GM18861 (cell line): Measurements from ENCODE around the gene FAM200C.
"Not testable (repeated sequence)": the region's sequence is repeated elsewhere in the genome, so short reads cannot be mapped to it uniquely, and the experiment has no call there.

Experiments used
- ATAC-seq: cut with Tn5 transposase; IDR thresholded peaks from one replicate; pipeline ENCODE4 v1.9.1; 2021; ENCODE audit not compliant: unreplicated experiment

Gene FAM200C

GRCh38 chr5:160399402-160400353 lies at the start of gene FAM200C:
Gene FAM200C (minus strand): TSS chr5:160400054. CDS start chr5:160395490, 4,564 bp downstream.
- peak; percentile 77 for ATAC-seq

- ATAC-seq = no peak
Measured at GRCh38 chr5:160449458-160449857, 49.6 kb upstream of the FAM200C start.

- no peak for ATAC-seq
Measured at GRCh38 chr5:160448886-160449285, 49.0 kb upstream of the FAM200C start.

DNA sequence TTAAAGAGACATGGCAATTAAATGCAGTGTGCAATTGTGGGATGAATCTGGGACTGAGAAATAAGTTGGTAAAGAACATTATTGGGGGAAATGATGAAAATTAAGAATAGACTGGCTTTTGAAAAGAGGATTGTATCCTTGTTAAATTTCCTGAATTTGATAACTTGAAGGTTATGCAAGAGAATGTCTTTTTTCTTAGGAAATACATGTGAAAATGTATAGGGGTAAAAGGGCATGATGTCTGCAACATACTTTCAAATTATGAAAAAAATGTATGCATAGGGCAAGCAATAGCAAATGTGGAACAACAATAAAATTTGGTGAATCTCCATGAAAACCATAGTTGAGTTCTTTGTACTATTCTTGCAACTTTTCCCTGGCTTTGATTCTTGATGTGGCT lies 45.9 kb upstream of the FAM200C start:
- ATAC-seq = no peak

GRCh38 chr5:160445132-160445531 lies 45.3 kb upstream of the FAM200C start:
- peak; percentile 40 for ATAC-seq

DNA sequence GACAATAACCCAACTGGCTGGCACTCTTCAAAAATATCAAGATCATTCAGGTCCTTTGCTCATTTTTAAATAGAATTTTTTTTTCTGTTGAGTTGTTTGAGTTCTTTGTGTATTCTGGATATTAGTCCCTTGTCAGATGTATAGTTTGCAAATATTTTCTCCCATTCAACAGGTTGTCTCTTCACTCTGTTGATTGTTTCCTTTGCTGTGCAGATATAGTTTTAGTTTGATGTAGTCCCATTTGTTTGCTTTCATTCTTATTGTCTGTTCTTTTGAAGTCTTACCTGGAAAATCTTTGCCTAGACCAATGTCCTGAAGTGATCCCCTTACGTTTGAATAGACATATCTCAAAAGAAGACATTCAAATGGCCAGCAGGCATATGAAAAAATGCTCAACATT lies 44.6 kb upstream of the FAM200C start:
- ATAC-seq = no peak

DNA sequence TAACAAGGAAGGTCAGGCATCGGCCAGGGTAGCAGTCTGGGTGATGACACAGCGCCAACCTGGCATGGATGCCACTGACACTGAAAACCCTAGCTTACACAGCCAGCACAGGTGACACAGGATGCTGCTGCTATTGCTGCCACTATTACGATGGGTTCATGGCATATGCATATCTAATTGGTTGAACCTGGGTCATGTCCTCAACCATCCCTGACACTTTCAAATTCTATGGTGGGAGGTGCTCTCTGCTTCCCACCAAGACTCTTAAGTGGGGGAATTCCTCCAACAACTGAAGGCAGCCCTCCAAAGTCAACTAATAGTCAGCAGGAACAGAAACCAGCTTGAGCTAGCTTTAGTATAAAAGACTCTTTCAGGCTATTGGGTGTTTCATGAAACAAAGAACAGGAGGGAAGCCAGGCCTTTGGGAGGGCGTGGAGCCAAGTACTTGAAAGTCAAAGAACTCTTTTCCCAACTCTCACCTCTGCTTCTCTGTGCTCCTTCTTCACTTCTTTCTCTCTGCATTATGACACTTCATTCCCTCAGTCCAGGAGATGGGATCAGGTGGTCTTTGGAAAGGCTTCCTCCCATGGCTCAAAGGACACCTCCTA lies 43.1 kb upstream of the FAM200C start:
- peak; percentile 21 for ATAC-seq

DNA sequence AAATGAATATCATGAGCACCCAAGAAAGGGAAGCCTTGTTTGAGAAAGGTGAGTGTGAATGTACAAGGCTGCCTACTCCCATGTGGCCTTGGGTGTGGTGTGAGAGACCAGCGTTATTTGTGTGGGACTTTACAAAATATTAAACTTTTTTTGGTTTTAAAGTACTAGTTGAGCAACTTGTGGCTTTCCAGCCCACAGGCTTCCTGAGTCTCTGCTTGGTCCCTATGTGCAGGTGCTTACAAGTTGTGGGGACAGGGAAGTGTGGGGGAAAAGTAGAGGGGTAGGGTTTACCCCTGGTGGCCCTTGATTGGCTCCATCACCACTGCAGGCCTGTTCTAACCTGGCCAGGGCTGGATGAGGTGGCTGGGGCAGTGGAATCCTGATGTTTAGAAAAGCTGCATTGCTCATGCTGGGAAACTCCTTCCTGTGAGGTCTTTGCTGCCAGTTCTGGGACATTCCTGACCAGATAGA lies 41.5 kb upstream of the FAM200C start:
- ATAC-seq = peak; percentile 31

DNA sequence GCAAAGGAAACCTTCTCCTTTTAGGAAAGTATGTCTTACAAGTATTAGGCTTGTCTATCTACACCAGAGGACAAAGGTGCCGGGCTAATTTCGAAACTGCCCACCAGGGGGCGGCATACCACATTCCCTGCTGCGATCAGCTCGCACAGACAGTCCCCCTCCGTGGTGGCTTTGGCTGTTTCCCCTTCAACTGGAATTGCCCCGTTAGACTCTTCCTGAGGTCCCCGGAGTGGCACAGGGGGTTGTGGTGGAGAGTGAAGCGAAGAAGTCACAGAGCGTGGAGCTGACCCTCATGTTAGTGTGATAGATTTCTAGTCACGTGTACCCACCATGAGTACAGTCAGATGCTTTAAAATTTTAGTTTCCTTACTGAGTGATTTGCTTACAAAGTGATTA lies 39.3 kb upstream of the FAM200C start:
- peak; percentile 34 for ATAC-seq

DNA sequence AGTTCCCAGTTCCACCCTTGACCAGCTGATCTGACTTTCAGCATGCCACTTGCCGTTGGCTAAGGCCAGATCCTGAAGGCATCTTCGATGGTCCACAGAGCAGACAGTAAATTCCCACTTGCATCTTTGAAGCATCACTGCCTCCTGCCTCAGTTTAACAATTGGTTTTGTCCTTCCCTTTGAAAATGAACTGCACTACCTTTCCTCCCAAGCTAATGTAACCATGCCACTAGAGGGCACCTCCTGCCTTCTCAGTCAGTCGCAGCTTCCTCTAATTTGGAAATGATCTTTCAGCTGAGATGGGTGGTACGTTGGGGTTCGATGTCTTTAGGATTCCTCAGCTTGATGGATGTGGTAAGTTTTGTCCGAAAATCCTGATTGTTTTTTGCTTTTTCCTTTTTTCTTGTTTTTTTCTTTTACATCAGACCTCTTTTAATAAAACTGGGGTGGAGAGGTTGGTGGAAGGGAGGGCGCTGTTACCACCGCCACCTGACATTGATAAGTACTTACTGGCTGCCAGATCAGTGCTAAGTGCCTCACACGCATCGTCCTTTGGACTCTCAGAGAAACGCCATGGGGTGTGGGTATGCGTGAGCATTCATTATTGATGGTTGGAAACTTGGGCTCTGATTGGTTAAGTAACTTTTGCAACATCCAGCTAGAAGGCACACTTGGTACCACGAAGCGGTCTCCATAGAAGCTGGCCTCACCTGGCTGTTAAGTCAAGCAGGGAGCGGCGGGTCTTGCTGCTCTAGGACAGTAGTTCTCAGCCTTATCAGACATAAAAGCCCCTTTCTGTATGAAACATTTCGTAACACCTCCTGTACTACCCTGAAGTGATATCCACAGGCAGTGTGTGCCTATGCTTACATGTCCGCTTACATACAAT lies 38.7 kb upstream of the FAM200C start:
- peak; percentile 18 for ATAC-seq

GRCh38 chr5:160437271-160437670 lies 37.4 kb upstream of the FAM200C start:
- ATAC-seq = no peak

DNA sequence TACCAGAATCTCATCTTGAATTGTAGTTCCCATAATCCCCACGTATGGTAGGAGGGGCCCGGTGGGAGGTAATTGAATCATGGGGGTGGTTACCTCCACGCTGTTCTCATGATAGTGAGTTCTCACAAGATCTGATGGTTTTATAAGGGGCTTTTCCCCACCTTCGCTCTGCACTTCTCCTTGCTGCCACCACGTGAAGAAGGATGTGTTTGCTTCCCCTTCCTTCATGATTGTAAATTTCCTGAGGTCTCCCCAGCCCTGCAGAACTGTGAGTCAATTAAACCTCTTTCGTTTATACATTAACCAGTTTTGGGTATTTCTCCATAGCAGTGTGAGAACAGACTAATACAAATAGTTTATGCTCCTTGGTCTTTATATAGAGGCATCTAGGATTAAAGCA lies 36.8 kb upstream of the FAM200C start:
- not testable (repeated sequence) for ATAC-seq

GRCh38 chr5:160436017-160436416 lies 36.2 kb upstream of the FAM200C start:
- ATAC-seq = no peak

- no peak for ATAC-seq
Measured at GRCh38 chr5:160435532-160435931, 35.7 kb upstream of the FAM200C start.

GRCh38 chr5:160434022-160434531 lies 34.2 kb upstream of the FAM200C start:
- ATAC-seq = peak; percentile 65

DNA sequence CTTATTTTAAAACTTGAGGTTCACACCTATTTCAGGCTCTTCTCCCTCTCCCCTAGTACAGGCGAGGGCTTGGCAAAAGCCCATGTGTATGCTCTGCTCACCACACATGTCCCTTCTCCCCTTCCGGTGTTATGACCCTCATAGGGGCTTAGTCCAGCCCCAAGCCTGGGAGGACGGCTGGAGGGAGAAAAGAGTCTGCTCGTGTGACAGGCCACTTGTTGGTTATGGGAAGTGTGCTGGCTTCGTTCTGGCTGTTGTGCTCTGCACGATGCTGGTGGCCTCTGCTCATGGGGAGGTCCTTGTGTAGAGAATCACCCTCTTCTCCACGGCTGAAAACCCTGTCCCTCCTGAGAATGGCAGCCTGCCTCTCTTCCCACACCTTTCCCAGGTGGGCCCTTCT lies 32.9 kb upstream of the FAM200C start:
- ATAC-seq = no peak

GRCh38 chr5:160432196-160432595 lies 32.3 kb upstream of the FAM200C start:
- peak; percentile 40 for ATAC-seq

DNA sequence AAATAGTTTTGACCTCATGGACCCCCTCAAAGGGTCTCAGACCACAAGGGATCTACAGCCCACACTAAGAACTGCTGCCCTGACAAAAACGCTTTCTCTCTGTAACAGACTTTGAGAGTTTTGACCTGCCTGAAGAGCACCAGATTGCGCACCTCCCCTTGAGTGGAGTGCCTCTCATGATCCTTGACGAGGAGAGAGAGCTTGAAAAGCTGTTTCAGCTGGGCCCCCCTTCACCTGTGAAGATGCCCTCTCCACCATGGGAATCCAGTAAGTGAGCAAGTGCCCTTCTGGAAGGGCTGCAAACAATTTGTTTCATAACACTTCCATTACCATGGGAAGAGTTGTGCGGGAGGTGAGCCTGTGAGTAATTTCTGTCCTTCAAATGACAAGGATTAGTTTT lies 27.8 kb upstream of the FAM200C start:
- no peak for ATAC-seq

GRCh38 chr5:160423099-160423498 lies 23.2 kb upstream of the FAM200C start:
- ATAC-seq = no peak

DNA sequence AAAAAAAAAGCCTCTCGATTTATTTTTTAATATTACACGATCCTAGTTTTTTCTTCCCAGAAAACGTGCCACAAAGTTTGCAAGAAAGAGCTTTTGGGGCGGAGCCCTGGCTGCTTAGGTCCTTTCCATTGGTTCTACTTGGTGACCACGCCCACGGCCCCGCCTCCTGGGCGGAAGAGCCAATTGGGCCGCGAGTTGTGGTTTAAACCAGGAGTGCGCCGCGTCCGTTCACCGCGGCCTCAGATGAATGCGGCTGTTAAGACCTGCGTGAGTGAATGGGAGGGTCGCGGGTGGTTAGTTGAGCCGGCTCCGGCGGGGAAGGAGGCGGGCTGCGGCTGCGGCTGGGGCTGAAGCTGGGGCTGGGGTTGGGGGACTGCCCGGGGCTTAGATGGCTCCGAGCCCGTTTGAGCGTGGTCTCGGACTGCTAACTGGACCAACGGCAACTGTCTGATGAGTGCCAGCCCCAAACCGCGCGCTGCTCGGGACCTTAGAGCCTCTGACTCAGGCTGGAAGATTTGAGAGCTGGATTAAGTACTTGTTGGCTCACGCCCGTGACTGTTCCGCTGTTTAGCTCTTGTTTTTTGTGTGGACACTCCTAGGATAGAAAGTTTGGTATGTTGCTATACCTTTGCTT lies 21.9 kb upstream of the FAM200C start, which contains the start of gene PTTG1:
Gene PTTG1, plus strand, starts transcription at position 231 of the 634 bp plus-strand sequence. CDS start 458 bp downstream, outside the sequence.
- peak; percentile 52 for ATAC-seq

- ATAC-seq = no peak
Measured at GRCh38 chr5:160420331-160420610, 20.4 kb upstream of the FAM200C start.
